ENCODE measurements around the gene PLEKHG5. TPM values are rescaled to one million over a fixed set of nuclear protein-coding genes. Genes with fewer than 3 reads are reported as not detected.
"Not testable (repeated sequence)": the region's sequence is repeated elsewhere in the genome, so short reads cannot be mapped to it uniquely, and the experiment has no call there.

The PLEKHG5 gene
- total RNA-seq, 2 experiments from 2014 or later: 1.7 to 1.8 TPM

GRCh38 chr1:6500544-6501278 is 9.2 kb upstream of the PLEKHG5 start:
- CTCF ChIA-PET: interaction anchor here (0.6 kb wide), 1 partner anchor 23 kb away, joined by 3 read pairs; no protein-coding TSS in a partner anchor

GRCh38 chr1:6499296-6499695 is 7.8 kb upstream of the PLEKHG5 start:
- no peak for DNase-seq
- Mint-ChIP-seq H3K27me3 (ENCODE audit: low read depth) (no peaks in the 10 kb centered on the region), H3K9me3 (no peaks in the 10 kb centered on the region), H3K4me1 (ENCODE audit: low read depth) (peaks cover 19% of the 10 kb centered on the region), H3K4me3 (no peak overlapping the region), H3K36me3 (ENCODE audit: low read depth) (no peaks in the 10 kb centered on the region), H3K27ac (no peak overlapping the region)
- CTCF ChIA-PET: interaction anchor here (1.0 to 1.4 kb wide), 2 partner anchors 9 to 77 kb away, joined by 3 to 6 read pairs; no protein-coding TSS in a partner anchor
- intact Hi-C loops (cut with micrococcal nuclease): no loop called here

More at GRCh38 chr1:6500544-6501278, 9.2 kb upstream of the PLEKHG5 start:
- intact Hi-C loops (cut with micrococcal nuclease): no loop called here
- Mint-ChIP-seq H3K27ac (no peak overlapping the region), H3K36me3 (ENCODE audit: low read depth) (no peaks in the 10 kb centered on the region), H3K4me3 (no peak overlapping the region), H3K27me3 (ENCODE audit: low read depth) (no peaks in the 10 kb centered on the region), H3K9me3 (no peaks in the 10 kb centered on the region), H3K4me1 (ENCODE audit: low read depth) (peaks cover 17% of the 10 kb centered on the region)
- no peak for DNase-seq

GRCh38 chr1:6498576-6499111 is 7.2 kb upstream of the PLEKHG5 start:
- no peak overlapping the region for H3K27ac Mint-ChIP-seq
- no peak for DNase-seq
- no peaks in the 10 kb centered on the region for H3K36me3 Mint-ChIP-seq (ENCODE audit: low read depth)
- H3K27me3 Mint-ChIP-seq (ENCODE audit: low read depth): no peaks in the 10 kb centered on the region
- CTCF ChIA-PET: interaction anchor here (0.6 to 1.4 kb wide), 3 partner anchors 9 to 1292 kb away, joined by 3 to 6 read pairs (median 5); no protein-coding TSS in a partner anchor
- H3K9me3 Mint-ChIP-seq: no peaks in the 10 kb centered on the region
- intact Hi-C loops (cut with micrococcal nuclease): no loop called here
- peaks cover 19% of the 10 kb centered on the region for H3K4me1 Mint-ChIP-seq (ENCODE audit: low read depth)
- H3K4me3 Mint-ChIP-seq: no peak overlapping the region

- DNase-seq: no peak
- H3K4me3 Mint-ChIP-seq: peak overlapping the region; percentile 69
- intact Hi-C loops (cut with micrococcal nuclease): no loop called here
- no peak overlapping the region for H3K27ac Mint-ChIP-seq
- H3K9me3 Mint-ChIP-seq: no peaks in the 10 kb centered on the region
- no peaks in the 10 kb centered on the region for H3K36me3 Mint-ChIP-seq (ENCODE audit: low read depth)
- peaks cover 22% of the 10 kb centered on the region for H3K4me1 Mint-ChIP-seq (ENCODE audit: low read depth)
- CTCF ChIA-PET: interaction anchor here (0.6 to 1.4 kb wide), 2 partner anchors 12 to 1293 kb away, joined by 3 to 5 read pairs; no protein-coding TSS in a partner anchor
- H3K27me3 Mint-ChIP-seq (ENCODE audit: low read depth): no peaks in the 10 kb centered on the region
Observed at GRCh38 chr1:6497867-6498575, 6.6 kb upstream of the PLEKHG5 start.

- H3K27ac Mint-ChIP-seq: no peak overlapping the region
- CTCF ChIA-PET: interaction anchor here (1.4 kb wide), 1 partner anchor 11 kb away, joined by 5 read pairs; no protein-coding TSS in a partner anchor
- peaks cover 24% of the 10 kb centered on the region for H3K4me1 Mint-ChIP-seq (ENCODE audit: low read depth)
- no peaks in the 10 kb centered on the region for H3K9me3 Mint-ChIP-seq
- no peaks in the 10 kb centered on the region for H3K36me3 Mint-ChIP-seq (ENCODE audit: low read depth)
- DNase-seq: peak; percentile 56
- no peaks in the 10 kb centered on the region for H3K27me3 Mint-ChIP-seq (ENCODE audit: low read depth)
- intact Hi-C loops (cut with micrococcal nuclease): no loop called here
- peak overlapping the region; percentile 69 for H3K4me3 Mint-ChIP-seq
Observed at GRCh38 chr1:6497215-6497866, 5.9 kb upstream of the PLEKHG5 start.

- Mint-ChIP-seq H3K36me3 (ENCODE audit: low read depth) (no peaks in the 10 kb centered on the region), H3K27ac (no peak overlapping the region), H3K4me1 (ENCODE audit: low read depth) (peaks cover 24% of the 10 kb centered on the region), H3K9me3 (no peaks in the 10 kb centered on the region), H3K27me3 (ENCODE audit: low read depth) (no peaks in the 10 kb centered on the region), H3K4me3 (no peak overlapping the region)
- CTCF ChIA-PET: interaction anchor here (0.6 kb wide), 1 partner anchor 57 kb away, joined by 3 read pairs; the partner anchor contains the start of gene NOL9
- intact Hi-C loops (cut with micrococcal nuclease): no loop called here
- DNase-seq: no peak
Observed at GRCh38 chr1:6496890-6497214, 5.4 kb upstream of the PLEKHG5 start.

- Mint-ChIP-seq H3K27ac (no peak overlapping the region), H3K27me3 (ENCODE audit: low read depth) (no peaks in the 10 kb centered on the region), H3K4me3 (peak overlapping the region; percentile 24), H3K36me3 (ENCODE audit: low read depth) (no peaks in the 10 kb centered on the region), H3K4me1 (ENCODE audit: low read depth) (peaks cover 29% of the 10 kb centered on the region), H3K9me3 (no peaks in the 10 kb centered on the region)
- no peak for DNase-seq
- intact Hi-C loops (cut with micrococcal nuclease): no loop called here
- CTCF ChIA-PET: interaction anchor here (0.6 kb wide), 1 partner anchor 58 kb away, joined by 3 read pairs; the partner anchor contains the start of gene NOL9
Observed at GRCh38 chr1:6496365-6496721, 4.9 kb upstream of the PLEKHG5 start.

GRCh38 chr1:6495540-6496364 is 4.3 kb upstream of the PLEKHG5 start:
- DNase-seq: no peak
- CTCF ChIA-PET: interaction anchor here (0.6 kb wide), 1 partner anchor 58 kb away, joined by 3 read pairs; the partner anchor contains the start of gene NOL9
- Mint-ChIP-seq H3K4me3 (peak overlapping the region; percentile 24), H3K36me3 (ENCODE audit: low read depth) (no peaks in the 10 kb centered on the region), H3K4me1 (ENCODE audit: low read depth) (peaks cover 33% of the 10 kb centered on the region), H3K9me3 (no peaks in the 10 kb centered on the region), H3K27ac (no peak overlapping the region), H3K27me3 (ENCODE audit: low read depth) (no peaks in the 10 kb centered on the region)
- intact Hi-C loops (cut with micrococcal nuclease): no loop called here

- Mint-ChIP-seq H3K4me1 (ENCODE audit: low read depth) (peaks cover 33% of the 10 kb centered on the region), H3K27ac (no peak overlapping the region), H3K27me3 (ENCODE audit: low read depth) (no peaks in the 10 kb centered on the region), H3K4me3 (no peak overlapping the region), H3K36me3 (ENCODE audit: low read depth) (no peaks in the 10 kb centered on the region), H3K9me3 (no peaks in the 10 kb centered on the region)
- intact Hi-C loops (cut with micrococcal nuclease): no loop called here
- CTCF ChIA-PET: interaction anchor here (0.9 kb wide), 1 partner anchor 15 kb away, joined by 4 read pairs; no protein-coding TSS in a partner anchor
- DNase-seq: no peak
Observed at GRCh38 chr1:6495041-6495441, 3.6 kb upstream of the PLEKHG5 start.

GRCh38 chr1:6494627-6495026 is 3.2 kb upstream of the PLEKHG5 start:
- peaks cover 33% of the 10 kb centered on the region for H3K4me1 Mint-ChIP-seq (ENCODE audit: low read depth)
- DNase-seq: no peak
- no peaks in the 10 kb centered on the region for H3K9me3 Mint-ChIP-seq
- no peaks in the 10 kb centered on the region for H3K36me3 Mint-ChIP-seq (ENCODE audit: low read depth)
- no peak overlapping the region for H3K4me3 Mint-ChIP-seq
- H3K27ac Mint-ChIP-seq: no peak overlapping the region
- intact Hi-C loops (cut with micrococcal nuclease): loop anchor here (5.0 kb wide), 1 partner anchor 47 kb away; no protein-coding TSS in a partner anchor
- CTCF ChIA-PET: interaction anchor here (0.9 kb wide), 1 partner anchor 15 kb away, joined by 4 read pairs; no protein-coding TSS in a partner anchor
- no peaks in the 10 kb centered on the region for H3K27me3 Mint-ChIP-seq (ENCODE audit: low read depth)

GRCh38 chr1:6493834-6494223 is 2.4 kb upstream of the PLEKHG5 start:
- intact Hi-C loops (cut with micrococcal nuclease): loop anchor here (5.0 kb wide), 1 partner anchor 47 kb away; no protein-coding TSS in a partner anchor
- H3K27me3 Mint-ChIP-seq (ENCODE audit: low read depth); H3K4me3 Mint-ChIP-seq; H3K36me3 Mint-ChIP-seq (ENCODE audit: low read depth); DNase-seq; H3K9me3 Mint-ChIP-seq; H3K27ac Mint-ChIP-seq: not testable (repeated sequence)
- peaks cover 33% of the 10 kb centered on the region for H3K4me1 Mint-ChIP-seq (ENCODE audit: low read depth)
- CTCF ChIA-PET: interaction anchor here (0.6 kb wide), 1 partner anchor 87 kb away, joined by 3 read pairs; no protein-coding TSS in a partner anchor

All from activated naive CD4-positive, alpha-beta T cell treated with anti-CD3 and anti-CD28 coated beads for 36 hours (primary cell).